ENCODE results near the gene MED7. TPM values are rescaled to one million over a fixed set of nuclear protein-coding genes. Genes with fewer than 3 reads are reported as not detected.
A peak's percentile ranks its signal among the peaks of the same experiment; 100 is the strongest.
"Not testable (repeated sequence)": the region's sequence is repeated elsewhere in the genome, so short reads cannot be mapped to it uniquely, and the experiment has no call there.

The MED7 gene
- total RNA-seq (10 to 100 TPM; 18.9 to 20.3 TPM), polyA plus RNA-seq (10 to 100 TPM; 13.6 to 16.6 TPM)

- Mint-ChIP-seq H3K9me3 (no peaks in the 10 kb centered on the region), H3K36me3 (peaks cover 19 to 40% of the 10 kb centered on the region in 2 donors), H3K4me3 (peak within 1 kb of the TSS; percentile 94 to 100 (median 98)), H3K27ac (peak within 1 kb of the TSS; percentile 94 to 100 (median 99)), H3K27me3 (no peaks in the 10 kb centered on the region), H3K4me1 (peaks cover 29 to 61% (median 39%) of the 10 kb centered on the region in 4 donors)
- Histone ChIP-seq H3K27me3 (ENCODE audit: insufficient read depth, low read length) (no peaks in the 10 kb centered on the region), H3K9me3 (ENCODE audit: control insufficient read depth in 1 of 2, low read length in 2 of 2) (no peaks in the 10 kb centered on the region), H3K36me3 (ENCODE audit: insufficient read depth, low read length) (peaks cover 8% of the 10 kb centered on the region), H3K27ac (ENCODE audit: low read depth, low read length) (peak within 1 kb of the TSS; percentile 98), H3K4me1 (ENCODE audit: insufficient read depth, low read length) (peaks cover 28% of the 10 kb centered on the region), H3K4me3 (ENCODE audit: low read length in 2 of 2) (peak within 1 kb of the TSS; percentile 92 to 94)
- CTCF ChIA-PET (ENCODE audit: partially characterized antibody) = interaction anchor here (0.8 to 2.3 kb wide), 16 partner anchors 10 to 601 kb away, joined by 3 to 12 read pairs (median 4); partner anchors contain the start of gene LSM11
- POLR2A ChIA-PET (ENCODE audit: partially characterized antibody) = interaction anchor here (0.7 to 4.3 kb wide), 59 partner anchors 10 to 716 kb away, joined by 3 to 51 read pairs (median 7); partner anchors contain the start of genes CLINT1, CYFIP2, HAVCR2 and ITK
- intact Hi-C loops (cut with micrococcal nuclease) = loop anchor here (1.0 to 5.0 kb wide), 3 partner anchors 124 to 715 kb away; partner anchors contain the start of genes CLINT1, CYFIP2 and LSM11
- peak; percentile 94 to 98 (median 97) for DNase-seq
Observed at GRCh38 chr5:157142317-157143126, at the start of gene MED7. Gene MED7 (minus strand): TSS chr5:157142865. CDS start chr5:157139431, 3,434 bp downstream.

- CTCF ChIA-PET (ENCODE audit: partially characterized antibody) = interaction anchor here (1.0 to 9.5 kb wide), 13 partner anchors 8 to 119 kb away, joined by 3 to 66 read pairs (median 6); partner anchors contain the start of gene ITK
- Histone ChIP-seq H3K4me3 (ENCODE audit: low read length in 2 of 2) (peak overlapping the region; percentile 44 to 59), H3K36me3 (ENCODE audit: insufficient read depth, low read length) (peaks cover 30% of the 10 kb centered on the region), H3K27me3 (ENCODE audit: insufficient read depth, low read length) (no peaks in the 10 kb centered on the region), H3K4me1 (ENCODE audit: insufficient read depth, low read length) (peaks cover 97% of the 10 kb centered on the region), H3K27ac (ENCODE audit: low read depth, low read length) (peak overlapping the region; percentile 64), H3K9me3 (ENCODE audit: control insufficient read depth in 1 of 2, low read length in 2 of 2) (no peaks in the 10 kb centered on the region)
- Mint-ChIP-seq H3K27ac (peak overlapping the region; percentile 84 to 97 (median 93)), H3K4me1 (peaks cover 66 to 91% (median 78%) of the 10 kb centered on the region in 4 donors), H3K36me3 (peaks cover 67 to 77% of the 10 kb centered on the region in 2 donors), H3K4me3 (peak overlapping the region; percentile 84 to 100 (median 96)), H3K27me3 (no peaks in the 10 kb centered on the region), H3K9me3 (peaks cover 0 to 5% (median 0%) of the 10 kb centered on the region in 8 donors)
- intact Hi-C loops (cut with micrococcal nuclease) = no loop called here
- no peak for DNase-seq
- POLR2A ChIA-PET (ENCODE audit: partially characterized antibody) = interaction anchor here (1.0 to 29.8 kb wide), 19 partner anchors 9 to 124 kb away, joined by 3 to 1020 read pairs (median 7); partner anchors contain the start of genes GARIN3, ITK and MED7
Observed at GRCh38 chr5:157189223-157189622, 46.6 kb upstream of the MED7 start.

GRCh38 chr5:157188270-157188669, 45.6 kb upstream of the MED7 start:
- Mint-ChIP-seq H3K4me1 (peaks cover 57 to 90% (median 70%) of the 10 kb centered on the region in 4 donors), H3K27me3 (no peaks in the 10 kb centered on the region), H3K36me3 (peaks cover 71 to 77% of the 10 kb centered on the region in 2 donors), H3K4me3 (peak overlapping the region; percentile 84 to 100 (median 96)), H3K9me3 (peaks cover 0 to 5% (median 0%) of the 10 kb centered on the region in 8 donors), H3K27ac (peak overlapping the region; percentile 84 to 97 (median 93))
- Histone ChIP-seq H3K4me1 (ENCODE audit: insufficient read depth, low read length) (peaks cover 89% of the 10 kb centered on the region), H3K27ac (ENCODE audit: low read depth, low read length) (peak overlapping the region; percentile 64), H3K27me3 (ENCODE audit: insufficient read depth, low read length) (no peaks in the 10 kb centered on the region), H3K9me3 (ENCODE audit: control insufficient read depth in 1 of 2, low read length in 2 of 2) (no peaks in the 10 kb centered on the region), H3K4me3 (ENCODE audit: low read length in 2 of 2) (peak overlapping the region; percentile 44 to 59), H3K36me3 (ENCODE audit: insufficient read depth, low read length) (peaks cover 34% of the 10 kb centered on the region)
- ChIA-PET CTCF (ENCODE audit: partially characterized antibody) (interaction anchor here (0.6 to 9.5 kb wide), 9 partner anchors 11 to 140 kb away, joined by 3 to 66 read pairs (median 6); no protein-coding TSS in a partner anchor), POLR2A (ENCODE audit: partially characterized antibody) (interaction anchor here (0.8 to 29.8 kb wide), 19 partner anchors 8 to 274 kb away, joined by 3 to 1020 read pairs (median 6); partner anchors contain the start of genes CYFIP2, GARIN3, ITK and MED7)
- peak in 1 of 5 donors; percentile 43 for DNase-seq
- intact Hi-C loops (cut with micrococcal nuclease) = no loop called here

- POLR2A ChIA-PET (ENCODE audit: partially characterized antibody) = interaction anchor here (1.2 to 29.8 kb wide), 18 partner anchors 11 to 121 kb away, joined by 3 to 1020 read pairs (median 11); partner anchors contain the start of genes GARIN3 and MED7
- H3K4me1 ChIP-seq (ENCODE audit: insufficient read depth, low read length) = peaks cover 79% of the 10 kb centered on the region
Observed at GRCh38 chr5:157187046-157187754, 44.5 kb upstream of the MED7 start.

GRCh38 chr5:157186309-157187045, 43.8 kb upstream of the MED7 start:
- no peaks in the 10 kb centered on the region for H3K9me3 ChIP-seq (ENCODE audit: control insufficient read depth in 1 of 2, low read length in 2 of 2)
- H3K36me3 ChIP-seq (ENCODE audit: insufficient read depth, low read length) = peaks cover 34% of the 10 kb centered on the region
- no peaks in the 10 kb centered on the region for H3K27me3 Mint-ChIP-seq
- no peaks in the 10 kb centered on the region for H3K27me3 ChIP-seq (ENCODE audit: insufficient read depth, low read length)
- H3K4me1 Mint-ChIP-seq = peaks cover 43 to 73% (median 55%) of the 10 kb centered on the region in 4 donors
- H3K4me1 ChIP-seq (ENCODE audit: insufficient read depth, low read length) = peaks cover 71% of the 10 kb centered on the region
- CTCF ChIA-PET (ENCODE audit: partially characterized antibody) = interaction anchor here (0.7 to 9.5 kb wide), 8 partner anchors 10 to 142 kb away, joined by 3 to 66 read pairs (median 4); no protein-coding TSS in a partner anchor
- peak overlapping the region; percentile 64 for H3K27ac ChIP-seq (ENCODE audit: low read depth, low read length)
- DNase-seq = peak in 1 of 5 donors; percentile 44
- peak overlapping the region; percentile 84 to 97 (median 91) for H3K27ac Mint-ChIP-seq
- POLR2A ChIA-PET (ENCODE audit: partially characterized antibody) = interaction anchor here (0.7 to 29.8 kb wide), 19 partner anchors 10 to 344 kb away, joined by 3 to 1020 read pairs (median 9); partner anchors contain the start of genes GARIN3 and MED7
- intact Hi-C loops (cut with micrococcal nuclease) = no loop called here
- H3K4me3 ChIP-seq (ENCODE audit: low read length in 2 of 2) = peak overlapping the region in 1 of 2 donors; percentile 44
- H3K36me3 Mint-ChIP-seq = peaks cover 69 to 79% of the 10 kb centered on the region in 2 donors
- H3K4me3 Mint-ChIP-seq = peak overlapping the region; percentile 84 to 100 (median 96)
- H3K9me3 Mint-ChIP-seq = no peaks in the 10 kb centered on the region

More at GRCh38 chr5:157187046-157187754, 44.5 kb upstream of the MED7 start:
- Mint-ChIP-seq H3K4me1 (peaks cover 49 to 80% (median 61%) of the 10 kb centered on the region in 4 donors), H3K9me3 (peaks cover 0 to 3% (median 0%) of the 10 kb centered on the region in 8 donors), H3K36me3 (peaks cover 70 to 78% of the 10 kb centered on the region in 2 donors), H3K27me3 (no peaks in the 10 kb centered on the region), H3K4me3 (peak overlapping the region; percentile 84 to 100 (median 96)), H3K27ac (peak overlapping the region; percentile 84 to 97 (median 91))
- peak in 1 of 5 donors; percentile 53 for DNase-seq
- intact Hi-C loops (cut with micrococcal nuclease) = no loop called here
- CTCF ChIA-PET (ENCODE audit: partially characterized antibody) = interaction anchor here (0.7 to 9.5 kb wide), 9 partner anchors 9 to 141 kb away, joined by 3 to 66 read pairs (median 4); no protein-coding TSS in a partner anchor
- Histone ChIP-seq H3K4me3 (ENCODE audit: low read length in 2 of 2) (peak overlapping the region; percentile 44 to 59), H3K9me3 (ENCODE audit: control insufficient read depth in 1 of 2, low read length in 2 of 2) (no peaks in the 10 kb centered on the region), H3K36me3 (ENCODE audit: insufficient read depth, low read length) (peaks cover 34% of the 10 kb centered on the region), H3K27me3 (ENCODE audit: insufficient read depth, low read length) (no peaks in the 10 kb centered on the region), H3K27ac (ENCODE audit: low read depth, low read length) (peak overlapping the region; percentile 64)

GRCh38 chr5:157185122-157185521, 42.5 kb upstream of the MED7 start:
- peaks cover 69 to 79% of the 10 kb centered on the region in 2 donors for H3K36me3 Mint-ChIP-seq
- peak overlapping the region; percentile 69 to 95 (median 85) for H3K27ac Mint-ChIP-seq
- ChIA-PET CTCF (ENCODE audit: partially characterized antibody) (interaction anchor here (1.0 to 3.8 kb wide), 6 partner anchors 10 to 66 kb away, joined by 3 to 21 read pairs (median 4); no protein-coding TSS in a partner anchor), POLR2A (ENCODE audit: partially characterized antibody) (interaction anchor here (0.7 to 29.8 kb wide), 16 partner anchors 9 to 358 kb away, joined by 3 to 1020 read pairs (median 27); partner anchors contain the start of genes GARIN3 and MED7)
- intact Hi-C loops (cut with micrococcal nuclease); H3K27me3 ChIP-seq (ENCODE audit: insufficient read depth, low read length); H3K9me3 ChIP-seq (ENCODE audit: control insufficient read depth in 1 of 2, low read length in 2 of 2); H3K27me3 Mint-ChIP-seq; H3K9me3 Mint-ChIP-seq: not testable (repeated sequence)
- H3K27ac ChIP-seq (ENCODE audit: low read depth, low read length) = peak overlapping the region; percentile 64
- peak overlapping the region; percentile 86 to 100 (median 97) for H3K4me3 Mint-ChIP-seq
- DNase-seq = peak in 1 of 5 donors; percentile 49
- peaks cover 34% of the 10 kb centered on the region for H3K36me3 ChIP-seq (ENCODE audit: insufficient read depth, low read length)
- peaks cover 63% of the 10 kb centered on the region for H3K4me1 ChIP-seq (ENCODE audit: insufficient read depth, low read length)
- H3K4me3 ChIP-seq (ENCODE audit: low read length in 2 of 2) = peak overlapping the region; percentile 74 to 76
- H3K4me1 Mint-ChIP-seq = peaks cover 34 to 72% (median 49%) of the 10 kb centered on the region in 4 donors
